Mononuclear cell (primary cell): ENCODE data around the gene KCNQ2. TPM values are rescaled to one million over a fixed set of nuclear protein-coding genes. Genes with fewer than 3 reads are reported as not detected.
"Not testable (repeated sequence)": the region's sequence is repeated elsewhere in the genome, so short reads cannot be mapped to it uniquely, and the experiment has no call there.

Experiments used
- H3K27me3 ChIP-seq: 2 replicates; pipeline ENCODE4 v1.6.0; 2011; ENCODE audit warnings: low read length, control low read depth; ENCODE audit not compliant: insufficient read depth
- H3K4me1 ChIP-seq: 2 replicates; pipeline ENCODE4 v1.5.1; 2011; ENCODE audit warnings: mild to moderate bottlenecking, low read length, control low read depth; ENCODE audit not compliant: insufficient read depth
- H3K4me3 ChIP-seq: 2 replicates; pipeline ENCODE4 v1.5.1; 2011; ENCODE audit warnings: mild to moderate bottlenecking, low read length, moderate library complexity
- H3K9me3 ChIP-seq: 2 replicates; pipeline ENCODE4 v1.5.1; 2011; ENCODE audit warnings: low read depth, mild to moderate bottlenecking, control low read depth, low read length
- total RNA-seq: library from RNA; depleted of rRNA; stranded (reverse); fragments of >200 nt; gene quantifications from one replicate; pipeline ENCODE4 v1.2.3, GENCODE V29; 2012

Gene KCNQ2
- under 0.01 TPM for total RNA-seq

DNA sequence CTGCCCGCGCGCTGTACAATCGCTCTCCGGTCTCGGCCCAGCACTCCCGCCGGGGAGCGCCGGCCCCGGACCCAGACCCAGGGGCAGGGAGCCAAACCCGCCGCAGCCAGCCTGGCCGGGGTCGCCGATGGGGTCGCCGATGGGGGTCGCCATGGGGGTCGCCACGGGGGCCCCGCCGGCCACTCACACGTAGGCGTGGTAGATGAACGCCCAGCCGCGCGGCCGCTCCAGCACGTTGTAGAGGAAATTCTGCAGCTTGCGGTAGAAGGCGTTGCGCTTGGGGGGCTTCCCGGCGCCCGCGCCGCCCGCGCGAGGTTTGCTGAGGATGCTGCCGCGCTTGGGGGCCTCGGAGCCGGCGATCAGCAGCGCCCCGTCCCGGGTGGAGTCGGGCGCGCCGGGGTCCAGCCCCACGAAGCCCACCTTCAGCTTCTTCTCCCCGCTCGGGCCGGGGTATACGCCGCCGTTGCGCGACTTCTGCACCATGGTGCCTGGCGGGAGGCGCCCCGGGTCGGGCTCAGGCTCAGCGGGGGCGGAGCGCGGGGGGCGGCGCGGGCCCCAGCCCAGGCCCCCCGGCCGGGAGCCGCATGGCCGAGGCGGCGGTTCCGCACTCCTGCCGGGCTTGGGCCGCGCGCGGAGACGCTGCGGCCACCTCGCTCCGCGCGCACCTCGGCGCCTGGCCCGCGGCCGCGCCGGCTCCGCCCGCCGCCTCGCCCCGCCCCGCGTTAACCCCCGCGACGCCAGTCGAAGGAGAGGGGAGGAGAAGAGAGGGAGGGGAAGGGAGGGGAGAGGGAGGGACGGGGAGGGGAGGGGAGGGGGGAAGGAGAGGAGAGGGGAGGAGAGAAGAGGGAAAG is at the start of gene KCNQ2:
Gene KCNQ2 (minus strand): TSS at position 675 of the 851 bp plus-strand sequence. CDS start 192 bp downstream, at position 483.
- Histone ChIP-seq H3K27me3 (peaks cover 25% of the 10 kb centered on the region), H3K4me1 (peaks cover 5% of the 10 kb centered on the region), H3K4me3 (no peak within 1 kb of the TSS), H3K9me3 (no peaks in the 10 kb centered on the region)

DNA sequence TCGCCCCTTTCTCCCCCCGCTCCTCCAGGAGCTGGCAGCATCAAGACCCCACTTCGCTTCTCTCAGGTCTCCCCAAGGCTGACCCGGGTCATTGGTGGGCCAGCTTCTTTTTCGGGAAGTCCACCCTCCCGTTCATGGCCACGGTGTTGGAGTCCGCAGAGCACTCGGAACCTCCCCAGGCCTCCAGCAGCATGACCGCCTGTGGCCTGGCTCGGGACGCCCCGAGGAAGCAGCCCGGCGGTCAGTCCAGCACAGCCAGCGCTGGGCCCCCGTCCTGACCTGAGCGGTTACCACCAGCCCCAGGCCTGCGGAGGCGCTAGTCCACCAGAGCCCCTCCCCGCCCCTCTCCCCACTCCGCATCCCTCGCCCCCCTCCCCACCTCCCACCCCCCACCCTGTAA is 49.1 kb upstream of the KCNQ2 start:
- peaks cover 27% of the 10 kb centered on the region for H3K4me1 ChIP-seq
- H3K4me3 ChIP-seq: peak overlapping the region; percentile 53
- H3K27me3 ChIP-seq: no peaks in the 10 kb centered on the region
- no peaks in the 10 kb centered on the region for H3K9me3 ChIP-seq

DNA sequence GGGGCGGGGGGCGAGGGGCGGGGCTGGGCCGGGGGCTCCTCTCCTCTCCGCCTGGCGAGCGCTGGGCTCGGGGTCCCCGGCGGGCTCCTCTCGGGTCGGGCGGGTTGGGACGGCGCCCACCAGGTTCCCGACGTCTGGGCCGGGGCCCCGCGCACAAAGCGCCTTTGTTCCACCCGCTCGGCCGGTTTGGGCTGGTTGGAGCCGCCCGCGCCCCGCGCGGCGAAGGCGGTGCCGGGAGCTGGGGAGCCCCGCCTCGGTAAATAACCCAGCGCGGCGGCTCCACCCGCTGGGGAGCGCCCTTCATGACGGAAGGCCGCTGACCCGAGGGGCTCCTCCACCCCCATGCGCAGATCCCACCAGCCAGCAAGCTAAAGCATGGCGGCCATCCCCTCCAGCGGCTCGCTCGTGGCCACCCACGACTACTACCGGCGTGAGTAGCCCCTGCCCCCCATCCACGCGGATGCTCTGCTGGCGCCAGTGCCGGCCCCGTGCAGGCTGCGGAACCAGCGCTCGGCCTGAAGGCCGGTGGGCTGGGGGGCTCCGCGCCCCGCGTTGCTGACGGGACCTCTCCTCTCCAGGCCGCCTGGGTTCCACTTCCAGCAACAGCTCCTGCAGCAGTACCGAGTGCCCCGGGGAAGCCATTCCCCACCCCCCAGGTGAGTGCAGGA is 48.6 kb upstream of the KCNQ2 start:
- Histone ChIP-seq H3K4me1 (peaks cover 25% of the 10 kb centered on the region), H3K4me3 (peak overlapping the region; percentile 53)

DNA sequence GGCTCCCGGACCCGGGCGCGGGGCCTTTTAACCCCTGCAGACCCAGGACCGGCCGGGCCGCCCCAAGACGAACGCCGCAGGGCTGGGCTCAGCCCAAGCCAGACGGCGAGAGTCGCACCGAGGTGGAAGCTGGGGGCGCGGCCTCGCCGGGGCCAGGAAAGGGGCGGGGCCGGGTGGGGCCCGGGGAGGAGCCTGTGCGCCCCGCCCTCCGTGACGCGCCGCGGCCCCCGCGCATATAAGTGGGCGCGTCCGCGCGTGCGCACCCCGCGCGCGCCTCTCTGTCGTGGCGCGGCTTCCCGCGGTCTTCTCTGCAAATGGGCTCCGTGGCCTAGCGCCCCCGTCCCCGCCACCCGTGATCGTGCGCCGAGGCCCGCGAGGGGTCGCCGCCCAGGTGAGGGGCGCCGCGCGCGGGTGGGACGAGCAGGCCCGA is 48.1 kb upstream of the KCNQ2 start, which contains the start of gene PPDPF:
Gene PPDPF (plus strand): TSS at position 262 of the 430 bp plus-strand sequence. CDS start 544 bp downstream, outside the sequence.
- H3K4me3 ChIP-seq: peak within 1 kb of the TSS; percentile 53
- H3K9me3 ChIP-seq: no peaks in the 10 kb centered on the region
- peaks cover 21% of the 10 kb centered on the region for H3K4me1 ChIP-seq
- H3K27me3 ChIP-seq: no peaks in the 10 kb centered on the region

More for the DNA sequence above, 48.6 kb upstream of the KCNQ2 start:
- Histone ChIP-seq H3K27me3 (no peaks in the 10 kb centered on the region), H3K9me3 (no peaks in the 10 kb centered on the region)

DNA sequence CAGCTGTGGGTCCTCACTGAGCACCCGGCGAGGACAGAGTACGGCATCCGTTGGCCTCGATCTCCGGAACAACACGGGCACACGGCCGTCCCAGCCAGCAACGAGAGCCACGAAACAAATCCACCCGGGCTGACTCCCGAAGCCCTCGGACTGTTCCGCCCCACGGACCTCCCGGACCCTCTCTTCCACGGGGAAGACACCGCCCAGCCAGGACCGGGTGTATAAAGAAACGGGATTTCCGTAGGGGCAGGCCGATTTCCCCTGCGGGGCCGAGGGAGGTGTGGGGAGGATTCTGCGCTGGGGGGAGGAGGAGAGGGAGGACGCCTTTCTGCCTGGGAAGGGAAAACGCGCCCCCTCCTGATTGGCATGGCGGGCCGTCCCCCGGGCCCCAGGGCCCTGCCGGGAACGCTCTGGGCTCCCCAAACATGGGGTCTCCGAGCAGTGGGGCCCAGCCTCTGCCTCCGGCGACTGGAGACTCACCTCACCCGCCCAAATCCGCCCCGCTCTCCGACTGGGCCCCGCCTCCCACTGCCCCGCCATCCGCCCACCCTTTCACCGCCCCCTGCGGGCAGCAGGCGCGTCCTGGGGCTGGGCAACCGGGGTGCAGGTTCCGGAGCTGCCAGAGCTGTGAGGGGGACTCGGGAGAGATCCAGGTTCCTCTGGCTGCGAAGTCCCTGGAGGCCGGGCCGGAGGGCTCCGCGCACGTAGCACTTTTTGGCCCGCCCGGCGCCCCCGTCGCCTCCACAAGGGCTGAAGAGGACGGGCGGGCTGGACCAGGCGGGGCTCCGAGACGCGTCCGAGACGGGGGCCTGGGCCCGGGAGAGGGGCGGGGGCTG is 47.4 kb upstream of the KCNQ2 start:
- peaks cover 21% of the 10 kb centered on the region for H3K4me1 ChIP-seq
- H3K9me3 ChIP-seq: no peaks in the 10 kb centered on the region
- peak overlapping the region; percentile 53 for H3K4me3 ChIP-seq
- H3K27me3 ChIP-seq: no peaks in the 10 kb centered on the region

DNA sequence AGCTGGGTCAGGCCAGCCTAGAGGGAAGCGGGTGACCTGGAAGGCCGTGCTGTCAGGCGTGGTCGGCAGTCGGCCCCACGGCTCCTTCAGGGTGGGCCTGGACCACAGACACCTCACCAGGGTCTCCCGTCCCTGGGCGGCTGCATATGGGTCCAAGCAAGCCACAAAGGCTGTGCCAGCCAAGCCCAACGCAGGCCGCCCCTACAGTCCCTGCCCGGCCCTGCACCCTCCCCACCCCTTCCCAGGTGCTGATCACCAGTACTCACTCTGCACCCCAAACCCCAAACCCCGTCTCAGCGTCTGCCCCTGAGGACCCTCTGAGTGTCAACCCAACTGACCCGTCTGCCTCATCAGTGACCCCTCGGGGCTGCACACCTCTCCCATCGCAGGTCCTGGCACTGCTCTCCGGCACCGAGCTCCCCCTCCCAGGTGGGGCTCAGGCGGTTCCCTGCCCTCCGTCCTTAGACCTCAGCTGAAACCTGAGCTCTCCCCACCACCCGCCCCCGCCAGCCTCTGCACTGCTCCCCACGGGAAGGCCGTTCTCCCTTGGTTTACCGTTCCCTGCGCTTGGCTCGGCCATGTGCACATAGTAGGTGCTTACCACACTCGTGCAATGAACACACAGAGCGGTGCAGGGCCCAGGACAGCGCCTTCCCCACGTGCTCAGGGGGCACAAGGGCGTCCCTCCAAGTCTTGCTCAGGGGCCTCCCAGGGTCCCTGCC is 46.7 kb upstream of the KCNQ2 start:
- no peaks in the 10 kb centered on the region for H3K9me3 ChIP-seq
- H3K4me3 ChIP-seq: no peak overlapping the region
- no peaks in the 10 kb centered on the region for H3K27me3 ChIP-seq
- peaks cover 21% of the 10 kb centered on the region for H3K4me1 ChIP-seq

DNA sequence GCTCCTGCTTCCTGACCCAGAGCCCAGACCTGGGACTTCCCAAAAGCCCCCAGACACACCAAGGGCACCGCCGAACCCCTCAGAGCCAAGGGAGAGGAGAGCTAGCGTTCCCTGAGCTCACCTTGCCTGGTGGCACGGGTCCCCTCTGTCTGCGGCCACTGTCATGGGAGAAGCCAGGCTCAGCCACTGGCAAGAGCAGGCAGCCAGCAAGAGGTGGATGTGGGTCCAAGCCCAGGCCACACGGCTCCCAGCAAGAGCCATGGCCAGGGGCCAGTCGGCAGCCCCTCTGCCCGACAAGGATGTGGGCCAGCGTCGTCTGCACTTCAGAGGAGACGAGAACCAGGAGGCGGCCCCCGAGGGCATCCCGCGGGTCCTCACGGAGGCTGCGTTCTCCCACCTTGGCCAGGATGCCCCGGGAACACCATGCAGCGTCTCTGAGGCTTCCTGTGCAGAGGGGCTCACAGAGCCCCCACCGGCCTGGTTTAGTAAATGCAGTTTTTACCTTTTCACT is 46.0 kb upstream of the KCNQ2 start:
- H3K4me1 ChIP-seq: peaks cover 21% of the 10 kb centered on the region
- no peaks in the 10 kb centered on the region for H3K27me3 ChIP-seq
- no peaks in the 10 kb centered on the region for H3K9me3 ChIP-seq
- no peak overlapping the region for H3K4me3 ChIP-seq

DNA sequence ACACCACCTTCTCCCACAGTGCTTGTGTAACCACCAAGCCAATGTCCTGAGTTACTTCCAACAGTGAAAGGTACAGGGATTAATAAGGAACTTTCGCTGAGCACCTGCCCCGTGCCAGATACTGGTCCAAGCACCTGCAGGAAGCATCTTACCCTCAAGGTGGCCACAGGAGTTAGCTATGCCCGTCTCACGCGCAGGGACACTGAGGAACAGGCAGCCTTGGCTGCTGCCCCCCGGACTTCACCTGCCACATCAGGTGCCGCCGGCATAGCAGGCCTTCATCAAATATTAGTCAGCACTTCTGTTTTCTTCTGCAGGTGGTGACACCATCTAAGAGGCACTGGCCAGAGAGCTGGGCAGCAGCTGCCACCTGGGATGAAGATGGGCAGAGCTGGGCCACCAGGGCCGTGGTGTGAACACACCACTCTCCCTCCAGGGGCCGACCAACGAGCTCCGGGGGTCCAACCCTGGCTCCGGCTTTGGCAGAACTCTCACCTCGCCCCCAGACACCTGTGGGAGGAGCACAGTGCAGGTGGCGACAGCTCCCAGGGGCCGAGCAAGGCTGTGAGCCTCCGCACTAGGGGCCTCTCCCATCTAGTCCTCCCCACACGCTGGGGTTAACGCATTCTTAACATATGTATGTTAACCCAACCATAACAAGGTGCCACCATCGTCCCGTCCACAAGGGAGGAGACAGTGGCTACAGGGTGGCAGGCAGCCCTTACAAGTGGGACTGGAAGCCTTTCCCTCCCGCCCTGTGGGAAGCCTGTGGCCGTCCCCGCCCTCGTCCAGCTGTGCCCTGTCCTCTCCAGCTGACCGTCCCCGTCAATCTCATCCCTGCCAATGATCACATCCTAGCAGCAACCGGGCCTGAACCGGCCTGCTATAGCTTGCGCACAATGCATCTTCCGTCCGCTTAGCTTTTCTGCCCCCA is 45.2 kb upstream of the KCNQ2 start:
- peaks cover 3% of the 10 kb centered on the region for H3K27me3 ChIP-seq
- H3K9me3 ChIP-seq: no peaks in the 10 kb centered on the region
- H3K4me3 ChIP-seq: no peak overlapping the region
- peaks cover 21% of the 10 kb centered on the region for H3K4me1 ChIP-seq

DNA sequence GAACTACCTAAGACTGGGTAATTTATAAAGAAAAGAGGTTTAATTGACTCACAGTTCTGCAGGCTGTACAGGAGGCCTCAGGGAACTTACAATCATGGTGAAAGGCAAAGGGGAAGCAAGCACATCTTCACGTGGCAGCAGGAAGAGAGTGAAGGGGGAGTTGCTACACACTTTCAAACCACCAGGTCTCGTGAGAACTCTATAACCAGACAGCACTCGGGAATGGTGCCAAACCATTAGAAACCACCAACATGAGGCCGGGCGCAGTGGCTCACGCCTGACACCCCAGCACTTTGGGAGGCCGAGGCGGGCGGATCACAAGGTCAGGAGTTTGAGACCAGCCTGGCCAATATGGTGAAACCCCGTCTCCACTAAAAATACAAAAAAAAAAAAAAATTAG is 42.1 kb upstream of the KCNQ2 start:
- H3K9me3 ChIP-seq, H3K4me3 ChIP-seq: not testable (repeated sequence)

DNA sequence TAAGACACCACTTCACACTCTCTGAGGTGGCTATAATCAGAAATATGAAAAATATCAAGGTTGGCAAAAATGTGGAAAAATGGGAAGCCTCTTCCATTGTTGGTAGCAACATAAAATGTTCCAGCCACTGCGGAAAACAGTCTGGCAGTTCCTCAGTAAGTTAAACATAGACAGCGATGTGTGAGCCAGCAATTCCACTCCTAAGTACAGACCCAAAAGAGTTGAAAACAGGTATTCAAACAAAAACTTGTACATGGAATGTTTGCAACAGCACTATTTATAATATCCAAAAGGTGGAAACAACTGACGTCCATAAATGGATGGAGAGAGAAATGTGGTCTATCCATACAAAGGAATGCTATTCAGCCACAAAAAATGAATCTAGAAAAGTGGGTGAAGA is 40.8 kb upstream of the KCNQ2 start:
- peaks cover 11% of the 10 kb centered on the region for H3K27me3 ChIP-seq
- H3K4me1 ChIP-seq: no peaks in the 10 kb centered on the region
- no peak overlapping the region for H3K4me3 ChIP-seq
- H3K9me3 ChIP-seq: no peaks in the 10 kb centered on the region

More for the DNA sequence above, 42.1 kb upstream of the KCNQ2 start:
- not testable (repeated sequence) for H3K4me1 ChIP-seq
- peaks cover 11% of the 10 kb centered on the region for H3K27me3 ChIP-seq

DNA sequence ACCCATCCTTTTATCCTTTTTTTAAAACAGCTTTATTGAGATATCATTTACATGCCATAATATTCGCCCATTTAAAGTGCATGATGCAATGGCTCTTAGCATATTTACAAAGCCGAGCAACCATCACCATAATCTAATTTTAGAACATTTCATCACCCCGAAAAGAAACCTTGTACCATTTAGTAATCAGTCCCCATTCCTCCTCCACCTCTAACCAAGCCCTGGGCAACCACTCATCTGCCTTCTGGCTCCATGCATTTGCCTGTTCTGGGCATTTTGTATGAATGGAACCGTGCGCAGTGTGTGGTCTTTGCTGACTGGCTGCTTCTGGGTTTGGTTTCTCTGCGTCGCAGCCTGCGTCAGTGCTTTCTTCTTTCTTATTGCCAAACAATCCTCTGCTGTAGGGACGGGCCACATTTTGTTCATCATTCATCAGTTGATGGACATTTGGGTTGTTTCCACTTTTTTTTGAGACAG is 36.7 kb upstream of the KCNQ2 start:
- no peak overlapping the region for H3K4me3 ChIP-seq
- no peaks in the 10 kb centered on the region for H3K9me3 ChIP-seq
- peaks cover 11% of the 10 kb centered on the region for H3K27me3 ChIP-seq
- no peaks in the 10 kb centered on the region for H3K4me1 ChIP-seq

DNA sequence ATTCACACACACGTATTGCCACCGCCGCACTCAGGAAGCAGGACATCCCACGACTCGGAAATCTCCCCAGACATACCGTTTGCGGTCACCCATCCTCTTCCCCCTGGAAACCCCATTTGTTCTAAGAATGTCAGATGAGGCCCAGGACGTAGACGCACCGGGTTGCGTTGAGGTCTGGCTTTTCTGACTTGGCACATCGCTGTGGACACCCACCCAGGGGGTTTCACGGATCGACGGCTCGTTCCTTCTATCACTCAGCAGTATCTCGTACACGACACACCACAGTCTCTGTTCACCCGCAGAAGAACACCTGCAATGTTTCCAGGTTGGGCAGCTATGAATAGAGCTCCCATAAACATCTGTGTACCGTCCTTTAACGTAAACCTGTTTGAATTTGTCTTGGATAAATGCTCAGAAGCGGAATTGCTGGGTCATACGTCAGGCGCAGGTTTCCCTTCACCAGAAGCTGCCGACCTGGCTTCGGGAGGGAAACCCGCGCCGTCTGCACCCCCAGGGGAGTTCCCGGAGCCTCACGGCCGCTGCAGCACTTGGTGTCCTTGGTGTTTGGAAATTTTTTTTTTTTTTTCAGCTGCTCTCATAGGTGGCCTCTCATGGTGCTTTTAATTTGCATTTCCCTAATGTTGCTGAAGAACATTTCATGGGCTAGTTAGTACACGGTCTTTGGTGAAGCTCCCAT is 35.8 kb upstream of the KCNQ2 start:
- no peak overlapping the region for H3K4me3 ChIP-seq
- peaks cover 11% of the 10 kb centered on the region for H3K27me3 ChIP-seq
- no peaks in the 10 kb centered on the region for H3K9me3 ChIP-seq
- no peaks in the 10 kb centered on the region for H3K4me1 ChIP-seq
